ENCODE data around the gene NRP2.

Gene NRP2

GRCh38 chr2:205802065-205802464 lies 119.8 kb downstream of the NRP2 start:
- CTCF ChIA-PET, result no interaction called here

GRCh38 chr2:205802941-205803340 lies 120.6 kb downstream of the NRP2 start:
- ChIA-PET POLR2A (no interaction called here), CTCF (no interaction called here)
- H3K4me3 ChIP-seq (ENCODE audit: low read depth, low read length), result no peak overlapping the region
- no peak for TF ChIP-seq CTCF (IDR thresholded peaks at IDR 0.05; ENCODE audit: insufficient read depth, low read length, missing control alignments)
- DNase-seq (ENCODE audit: low read depth, low spot score), result no peak

More at GRCh38 chr2:205802065-205802464, 119.8 kb downstream of the NRP2 start:
- H3K4me3 ChIP-seq (ENCODE audit: low read depth, low read length), result no peak overlapping the region
- no peak for TF ChIP-seq CTCF (IDR thresholded peaks at IDR 0.05; ENCODE audit: insufficient read depth, low read length, missing control alignments)
- DNase-seq (ENCODE audit: low read depth, low spot score), result no peak
- POLR2A ChIA-PET, result no interaction called here

GRCh38 chr2:205803500-205803899 lies 121.2 kb downstream of the NRP2 start:
- ChIA-PET POLR2A (no interaction called here), CTCF (no interaction called here)
- H3K4me3 ChIP-seq (ENCODE audit: low read depth, low read length), result no peak overlapping the region
- DNase-seq (ENCODE audit: low read depth, low spot score), result no peak
- TF ChIP-seq CTCF (IDR thresholded peaks at IDR 0.05; ENCODE audit: insufficient read depth, low read length, missing control alignments), result no peak

- CTCF ChIA-PET, result interaction anchor here (1.9 kb wide), 1 partner anchor 10 kb away, joined by 13 read pairs; no protein-coding TSS in a partner anchor
- H3K4me3 ChIP-seq (ENCODE audit: low read depth, low read length), result no peak overlapping the region
- DNase-seq (ENCODE audit: low read depth, low spot score), result no peak
- POLR2A ChIA-PET, result no interaction called here
- TF ChIP-seq CTCF (IDR thresholded peaks at IDR 0.05; ENCODE audit: insufficient read depth, low read length, missing control alignments), result no peak
Measured at GRCh38 chr2:205805136-205805535, 122.8 kb downstream of the NRP2 start.

GRCh38 chr2:205806143-205806905 lies 124.0 kb downstream of the NRP2 start:
- no peak for DNase-seq (ENCODE audit: low read depth, low spot score)
- CTCF ChIA-PET, result interaction anchor here (1.3 kb wide), 1 partner anchor 9 kb away, joined by 3 read pairs; no protein-coding TSS in a partner anchor
- TF ChIP-seq CTCF (IDR thresholded peaks at IDR 0.05; ENCODE audit: insufficient read depth, low read length, missing control alignments), result no peak
- H3K4me3 ChIP-seq (ENCODE audit: low read depth, low read length), result no peak overlapping the region
- POLR2A ChIA-PET, result no interaction called here

GRCh38 chr2:205807229-205807628 lies 124.9 kb downstream of the NRP2 start:
- ChIA-PET CTCF (interaction anchor here (1.3 kb wide), 1 partner anchor 8 kb away, joined by 3 read pairs; no protein-coding TSS in a partner anchor), POLR2A (no interaction called here)
- TF ChIP-seq CTCF (IDR thresholded peaks at IDR 0.05; ENCODE audit: insufficient read depth, low read length, missing control alignments), result no peak
- no peak overlapping the region for H3K4me3 ChIP-seq (ENCODE audit: low read depth, low read length)
- no peak for DNase-seq (ENCODE audit: low read depth, low spot score)
